ENCODE measurements around the gene CFAP100. TPM values are rescaled to one million over a fixed set of nuclear protein-coding genes. Genes with fewer than 3 reads are reported as not detected.

The CFAP100 gene
- total RNA-seq, 4 donors from 2014 or later = 6.1 TPM; not detected in 3

DNA sequence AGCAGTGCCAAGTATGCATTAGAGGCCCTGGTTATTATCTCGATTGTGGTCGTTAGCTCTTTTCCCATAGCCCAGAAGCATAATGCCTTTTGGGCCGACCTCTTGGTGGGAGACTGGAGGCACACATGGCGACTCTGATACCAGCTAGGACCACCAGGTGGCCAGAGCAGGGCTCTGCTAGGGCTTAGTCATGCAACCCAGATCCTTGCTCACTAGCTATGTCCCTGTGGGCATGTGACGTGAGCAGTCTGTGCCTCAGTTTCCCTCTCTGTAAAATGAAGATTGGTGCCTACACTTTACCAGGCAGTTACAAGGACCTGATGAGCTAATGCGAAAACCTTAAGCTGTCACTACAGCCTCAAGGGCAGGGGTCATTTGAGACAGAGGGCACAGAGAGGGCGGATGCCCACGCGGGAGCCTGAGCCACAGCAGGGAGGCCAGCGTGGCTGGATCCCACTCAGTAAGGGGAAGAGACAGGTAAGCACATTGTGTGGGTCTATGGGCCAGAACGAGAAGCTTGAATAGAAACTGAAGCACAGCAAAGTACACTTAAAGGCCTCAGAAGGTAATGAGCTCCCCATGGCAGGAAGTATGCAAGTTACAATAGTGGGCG, 46.3 kb upstream of the CFAP100 start:
- Histone ChIP-seq H3K27ac (peak overlapping the region; percentile 66 to 100 (median 96)), H3K4me3 (no peak overlapping the region), H3K4me1 (peaks cover 3 to 98% (median 64%) of the 10 kb centered on the region in 4 donors), H3K9me3 (no peaks in the 10 kb centered on the region), H3K27me3 (no peaks in the 10 kb centered on the region), H3K36me3 (peaks cover 0 to 95% (median 15%) of the 10 kb centered on the region in 3 donors)
- TF ChIP-seq, protein P1, sequence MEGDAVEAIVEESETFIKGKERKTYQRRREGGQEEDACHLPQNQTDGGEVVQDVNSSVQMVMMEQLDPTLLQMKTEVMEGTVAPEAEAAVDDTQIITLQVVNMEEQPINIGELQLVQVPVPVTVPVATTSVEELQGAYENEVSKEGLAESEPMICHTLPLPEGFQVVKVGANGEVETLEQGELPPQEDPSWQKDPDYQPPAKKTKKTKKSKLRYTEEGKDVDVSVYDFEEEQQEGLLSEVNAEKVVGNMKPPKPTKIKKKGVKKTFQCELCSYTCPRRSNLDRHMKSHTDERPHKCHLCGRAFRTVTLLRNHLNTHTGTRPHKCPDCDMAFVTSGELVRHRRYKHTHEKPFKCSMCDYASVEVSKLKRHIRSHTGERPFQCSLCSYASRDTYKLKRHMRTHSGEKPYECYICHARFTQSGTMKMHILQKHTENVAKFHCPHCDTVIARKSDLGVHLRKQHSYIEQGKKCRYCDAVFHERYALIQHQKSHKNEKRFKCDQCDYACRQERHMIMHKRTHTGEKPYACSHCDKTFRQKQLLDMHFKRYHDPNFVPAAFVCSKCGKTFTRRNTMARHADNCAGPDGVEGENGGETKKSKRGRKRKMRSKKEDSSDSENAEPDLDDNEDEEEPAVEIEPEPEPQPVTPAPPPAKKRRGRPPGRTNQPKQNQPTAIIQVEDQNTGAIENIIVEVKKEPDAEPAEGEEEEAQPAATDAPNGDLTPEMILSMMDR (IDR thresholded peaks at IDR 0.05) = peak in 2 of 5 experiments; percentile 10 to 26
- no peak for TF ChIP-seq EP300 (IDR thresholded peaks at IDR 0.05)
- TF ChIP-seq POLR2A (IDR thresholded peaks at IDR 0.05) = no peak
- 82 to 85% methylated on average over 11 to 12 of the region's 12 CpGs for WGBS, 2 donors
- peak in 1 of 2 donors; percentile 4 for DNase-seq (ENCODE audit: low spot score in 2 of 2)

DNA sequence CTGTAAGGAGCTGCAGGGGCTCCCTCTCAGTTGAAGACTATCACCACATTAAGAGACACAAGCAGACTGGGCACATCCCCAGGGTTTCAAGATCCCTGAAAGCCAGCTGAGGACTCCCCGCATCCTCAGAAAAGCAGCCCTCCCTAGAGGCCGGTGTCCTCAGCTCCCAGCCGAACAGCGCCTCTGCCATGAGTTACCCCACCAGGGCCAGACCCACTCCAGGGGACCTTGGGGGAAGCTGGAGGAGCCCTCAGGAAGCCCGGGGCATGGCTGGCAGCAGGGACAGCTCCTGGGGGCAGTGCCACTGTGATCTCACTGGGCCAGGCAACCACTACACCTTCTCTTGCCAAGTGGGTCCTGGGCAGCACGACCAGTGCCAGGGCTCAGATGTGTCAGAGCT, 45.6 kb upstream of the CFAP100 start:
- WGBS, 2 donors = 90% methylated on average over 6 of the region's 6 CpGs; no CpG with 5 or more reads in 1 of the 2 donors
- Histone ChIP-seq H3K4me1 (peaks cover 3 to 98% (median 61%) of the 10 kb centered on the region in 4 donors), H3K4me3 (no peak overlapping the region), H3K27me3 (no peaks in the 10 kb centered on the region), H3K27ac (peak overlapping the region; percentile 66 to 100 (median 96)), H3K36me3 (peaks cover 0 to 88% (median 15%) of the 10 kb centered on the region in 3 donors), H3K9me3 (no peaks in the 10 kb centered on the region)
- TF ChIP-seq, protein P1 (IDR thresholded peaks at IDR 0.05) = no peak
- DNase-seq (ENCODE audit: low spot score in 2 of 2) = peak; percentile 4 to 12

DNA sequence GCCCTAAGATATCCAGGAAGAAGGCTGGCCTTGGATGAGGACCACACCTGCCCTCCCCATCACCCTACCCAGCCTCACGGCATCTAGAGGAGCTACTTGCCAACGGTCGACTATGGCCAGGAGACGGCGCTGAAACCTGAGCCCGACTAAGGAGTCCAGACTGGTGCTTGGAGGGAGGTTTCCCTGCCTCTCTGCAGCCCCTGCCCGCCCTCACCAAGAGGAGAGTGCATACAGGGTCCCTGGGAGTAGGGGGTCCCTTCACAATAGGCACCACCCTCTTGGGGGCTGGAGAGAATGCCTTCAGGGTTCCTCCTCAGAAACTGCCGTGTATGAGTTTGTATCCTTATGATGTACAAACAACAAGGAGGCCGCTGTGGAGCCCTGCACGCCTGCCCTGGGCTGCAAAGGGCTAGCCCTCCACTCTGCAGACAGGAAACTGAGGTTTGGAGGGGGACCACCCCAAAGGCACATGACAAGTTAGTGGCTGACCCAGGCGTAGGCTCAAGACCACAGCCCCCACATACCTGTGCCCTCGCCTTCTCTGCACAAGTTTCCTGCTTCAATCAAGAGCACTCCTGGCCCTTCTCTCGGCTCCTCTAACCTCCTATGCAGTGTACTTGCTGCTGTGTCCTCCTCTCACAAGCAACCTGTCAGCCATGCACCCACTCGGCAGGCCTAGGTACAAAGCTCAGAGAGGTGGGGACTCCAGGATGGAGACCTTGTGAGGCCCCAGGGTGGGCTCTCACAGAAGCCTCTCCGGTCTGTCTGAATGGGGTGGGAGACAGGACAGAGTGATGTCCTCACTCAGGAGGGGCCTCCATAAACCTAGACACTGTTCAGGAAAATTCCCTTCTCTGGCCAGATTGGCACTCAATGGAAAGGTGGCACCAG, 44.9 kb upstream of the CFAP100 start:
- TF ChIP-seq POLR2A (IDR thresholded peaks at IDR 0.05) = no peak
- TF ChIP-seq EP300 (IDR thresholded peaks at IDR 0.05) = no peak
- TF ChIP-seq, protein P1 (IDR thresholded peaks at IDR 0.05) = no peak
- peaks cover 3 to 98% (median 65%) of the 10 kb centered on the region in 4 donors for H3K4me1 ChIP-seq
- H3K4me3 ChIP-seq = no peak overlapping the region
- no peaks in the 10 kb centered on the region for H3K9me3 ChIP-seq
- peak in 1 of 2 donors; percentile 13 for DNase-seq (ENCODE audit: low spot score in 2 of 2)
- 62 to 85% methylated on average over 12 to 14 of the region's 15 CpGs for WGBS, 2 donors
- H3K27me3 ChIP-seq = no peaks in the 10 kb centered on the region
- H3K27ac ChIP-seq = peak overlapping the region; percentile 66 to 100 (median 96)
- peaks cover 0 to 80% (median 15%) of the 10 kb centered on the region in 3 donors for H3K36me3 ChIP-seq

DNA sequence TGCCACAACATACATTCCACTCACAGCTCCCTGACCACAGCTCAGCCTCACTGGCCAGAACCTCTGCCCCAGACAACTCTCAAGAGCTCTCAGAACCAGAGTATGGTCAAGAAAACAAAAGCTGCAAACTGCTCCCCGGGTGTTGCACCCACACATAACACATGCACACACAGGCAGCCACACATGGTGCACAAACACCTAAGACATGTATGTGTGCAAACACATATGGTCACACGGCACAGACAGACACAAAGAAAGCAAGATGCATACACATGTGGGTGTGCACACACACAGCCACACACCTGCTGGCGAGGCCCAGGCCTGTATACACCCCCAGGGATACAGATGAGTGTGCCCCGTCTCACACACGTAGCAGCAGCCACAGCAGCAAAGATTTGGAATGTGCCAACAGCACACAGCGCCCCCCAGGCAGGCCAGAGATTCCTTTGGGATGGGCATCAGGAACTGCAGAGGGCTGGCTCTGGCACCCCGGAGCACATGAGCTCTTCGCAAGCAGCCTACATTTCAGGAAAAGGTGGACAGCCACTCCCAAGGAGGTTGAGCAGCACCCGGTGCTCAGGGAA, 44.1 kb upstream of the CFAP100 start:
- no peaks in the 10 kb centered on the region for H3K9me3 ChIP-seq
- H3K36me3 ChIP-seq = peaks cover 0 to 74% (median 12%) of the 10 kb centered on the region in 3 donors
- no peak for TF ChIP-seq EP300 (IDR thresholded peaks at IDR 0.05)
- TF ChIP-seq POLR2A (IDR thresholded peaks at IDR 0.05) = no peak
- TF ChIP-seq, protein P1 (IDR thresholded peaks at IDR 0.05) = no peak
- H3K4me3 ChIP-seq = no peak overlapping the region
- peak overlapping the region; percentile 94 to 100 (median 98) for H3K27ac ChIP-seq
- DNase-seq (ENCODE audit: low spot score in 2 of 2) = peak; percentile 4 to 9
- 75 to 76% methylated on average over 4 to 9 of the region's 9 CpGs for WGBS, 2 donors
- H3K4me1 ChIP-seq = peaks cover 3 to 100% (median 71%) of the 10 kb centered on the region in 4 donors
- H3K27me3 ChIP-seq = no peaks in the 10 kb centered on the region

All from tibial nerve (tissue), 4 donors.